Measurements from ENCODE around the gene TRIP13.
"Not testable (repeated sequence)": the region's sequence is repeated elsewhere in the genome, so short reads cannot be mapped to it uniquely, and the experiment has no call there.

TRIP13 gene

GRCh38 chr5:939368-939767, 46.7 kb downstream of the TRIP13 start:
- DNase-seq, result no peak

GRCh38 chr5:940741-941140, 48.1 kb downstream of the TRIP13 start:
- not testable (repeated sequence) for DNase-seq

GRCh38 chr5:943201-943917, 50.7 kb downstream of the TRIP13 start:
- DNase-seq, result no peak

GRCh38 chr5:943918-944620, 51.4 kb downstream of the TRIP13 start:
- DNase-seq, result no peak

GRCh38 chr5:944621-944927, 51.9 kb downstream of the TRIP13 start:
- DNase-seq, result no peak

GRCh38 chr5:944992-945685, 52.5 kb downstream of the TRIP13 start:
- no peak for DNase-seq

- DNase-seq, result no peak
These were observed 53.2 kb downstream of the TRIP13 start for GRCh38 chr5:945691-946551.

- DNase-seq, result no peak
These were observed 54.3 kb downstream of the TRIP13 start for GRCh38 chr5:946720-947625.

GRCh38 chr5:947626-948471, 55.2 kb downstream of the TRIP13 start:
- DNase-seq, result no peak

- no peak for DNase-seq
These were observed 56.0 kb downstream of the TRIP13 start for GRCh38 chr5:948472-949274.

GRCh38 chr5:949275-949543, 56.5 kb downstream of the TRIP13 start:
- no peak for DNase-seq

GRCh38 chr5:949815-950560, 57.3 kb downstream of the TRIP13 start:
- no peak for DNase-seq

- no peak for DNase-seq
These were observed 59.4 kb downstream of the TRIP13 start for GRCh38 chr5:951940-952596.

- DNase-seq, result no peak
These were observed 60.0 kb downstream of the TRIP13 start for GRCh38 chr5:952597-953271.

- no peak for DNase-seq
These were observed 61.1 kb downstream of the TRIP13 start for GRCh38 chr5:953535-954449.

- DNase-seq, result no peak
These were observed 63.4 kb downstream of the TRIP13 start for GRCh38 chr5:955886-956761.
